Prostate gland (tissue), 2 donors: ENCODE data around the gene ZNF189.

Source experiments
- CTCF ChIP-seq, 4 experiments: fragments of 200-600 bp in 2 of 4; fragments of 450-650 bp in 2 of 4; sonication (generic) in 2 of 4; IDR thresholded peaks; 1 replicate in 3 of 4; 2 replicates in 1 of 4; pipeline ENCODE4 v1.5.1; 2016 to 2019; ENCODE audit warnings: antibody characterized with exemption in 4 of 4, mild to moderate bottlenecking in 2 of 4, moderate library complexity in 2 of 4
- POLR2AphosphoS5 ChIP-seq: sonication (generic); formaldehyde crosslinking; IDR thresholded peaks from one replicate; pipeline ENCODE4 v1.6.1; 2017; ENCODE audit warnings: antibody characterized with exemption

GRCh38 chr9:101388507-101388993 lies 10.1 kb upstream of the ZNF189 start:
- no peak for TF ChIP-seq CTCF (IDR thresholded peaks at IDR 0.05)
- TF ChIP-seq POLR2AphosphoS5: no peak
